M059J (cell line): ENCODE measurements around the gene CCDC88C. TPM values are rescaled to one million over a fixed set of nuclear protein-coding genes. Genes with fewer than 3 reads are reported as not detected.

Experiments used
- DNase-seq: peaks from one replicate; pipeline ENCODE4 v3.0.0-alpha.2; 2012; ENCODE audit warnings: low read depth
- total RNA-seq: library from RNA; depleted of rRNA; stranded (reverse); fragments of >200 nt; shearing (Covaris generic); gene quantifications from 2 replicates; pipeline ENCODE4 v1.2.3, GENCODE V29; 2014

Gene CCDC88C
- total RNA-seq, 1 experiment from 2014 or later, result 1.6 TPM

DNA sequence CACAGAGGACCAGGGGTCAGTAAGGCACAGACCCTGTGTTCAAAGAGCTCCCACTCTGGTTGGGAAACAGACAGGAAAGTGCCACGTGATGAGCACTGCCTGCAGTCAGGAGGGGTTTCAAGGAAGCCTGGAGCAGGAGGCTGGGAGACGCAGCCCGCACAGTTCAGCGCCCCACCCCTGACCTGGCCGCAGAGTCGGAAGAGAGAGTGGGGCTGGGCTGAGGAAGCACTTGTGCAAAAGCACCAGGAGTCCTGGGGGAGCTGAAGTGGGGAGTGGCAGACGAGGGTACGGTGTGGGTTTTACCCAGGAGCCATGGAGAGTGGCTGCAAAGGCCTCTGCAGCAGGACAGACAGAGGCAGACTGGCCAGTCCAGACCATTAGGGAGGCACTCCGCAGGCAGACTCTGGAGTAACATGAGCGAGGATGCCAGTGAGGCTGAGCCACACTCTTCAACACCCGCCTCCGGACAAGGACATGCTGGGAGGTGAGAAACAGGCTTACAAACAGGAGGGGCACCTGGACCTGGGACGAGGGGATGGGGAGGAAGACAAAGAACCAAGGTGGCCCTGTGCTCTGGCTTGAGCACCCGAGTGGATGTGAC, 87.4 kb downstream of the CCDC88C start:
- no peak for DNase-seq

DNA sequence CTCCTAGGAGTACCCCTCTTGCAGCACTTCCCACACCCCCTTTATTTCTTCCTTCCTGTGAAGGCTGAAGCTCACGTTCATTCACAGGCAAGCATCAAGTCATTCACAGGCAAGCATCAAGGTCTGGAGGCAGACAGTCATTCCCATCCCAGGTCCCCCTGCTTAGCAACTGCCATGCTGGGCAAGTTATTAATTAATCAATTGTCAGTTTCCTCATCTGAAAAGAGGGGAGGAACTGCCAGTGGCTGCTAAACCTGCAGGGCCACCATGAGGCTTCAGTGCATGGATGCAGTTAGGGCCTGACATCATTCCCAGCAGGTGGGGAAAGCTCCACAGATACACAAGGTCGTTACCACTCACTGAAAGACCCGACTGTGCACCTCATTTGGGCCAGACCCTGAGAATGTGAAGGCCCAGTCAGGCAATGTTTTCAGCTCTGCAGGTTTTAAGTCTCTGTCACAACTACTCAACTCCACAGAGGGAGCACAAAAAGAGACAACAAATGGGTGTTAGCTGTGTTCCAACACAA, 88.1 kb downstream of the CCDC88C start:
- no peak for DNase-seq

DNA sequence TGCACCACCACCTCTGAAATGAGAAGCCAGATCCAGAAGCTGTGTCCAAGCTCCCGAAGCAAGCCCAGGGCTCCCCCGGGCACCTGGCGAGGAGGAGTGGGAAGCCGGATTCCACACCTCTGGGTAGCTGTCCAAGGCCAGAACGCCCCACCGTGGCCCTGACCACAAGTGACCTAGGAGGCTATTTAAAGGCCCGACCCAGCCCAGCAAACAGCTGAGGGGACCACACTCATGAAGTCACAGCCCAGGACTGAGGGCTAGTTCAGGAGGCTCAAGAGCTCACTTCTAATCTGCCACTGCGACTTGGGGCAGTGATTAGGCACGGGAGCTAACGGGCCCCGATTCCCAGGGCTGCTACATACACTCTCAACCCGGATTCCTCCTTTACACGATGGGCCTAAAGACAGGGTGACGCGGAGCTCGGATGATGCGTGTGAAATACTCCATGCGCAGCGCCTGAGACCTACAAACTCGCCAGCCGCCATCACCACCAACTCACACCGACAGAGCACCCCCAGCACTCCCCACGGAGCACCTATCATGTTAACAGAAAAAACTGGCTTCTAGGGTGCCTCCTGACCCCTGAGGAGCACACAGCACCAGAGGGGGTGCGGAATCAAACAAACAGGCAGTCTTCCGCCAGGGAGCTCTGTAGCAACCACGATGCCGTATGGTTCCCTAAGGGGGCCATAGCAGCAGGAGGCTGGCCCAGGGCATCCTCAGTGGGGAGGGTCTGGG, 89.1 kb downstream of the CCDC88C start:
- DNase-seq, result no peak

GRCh38 chr14:91327661-91328312, 89.8 kb downstream of the CCDC88C start:
- DNase-seq, result no peak

GRCh38 chr14:91327250-91327595, 90.4 kb downstream of the CCDC88C start:
- DNase-seq, result no peak

DNA sequence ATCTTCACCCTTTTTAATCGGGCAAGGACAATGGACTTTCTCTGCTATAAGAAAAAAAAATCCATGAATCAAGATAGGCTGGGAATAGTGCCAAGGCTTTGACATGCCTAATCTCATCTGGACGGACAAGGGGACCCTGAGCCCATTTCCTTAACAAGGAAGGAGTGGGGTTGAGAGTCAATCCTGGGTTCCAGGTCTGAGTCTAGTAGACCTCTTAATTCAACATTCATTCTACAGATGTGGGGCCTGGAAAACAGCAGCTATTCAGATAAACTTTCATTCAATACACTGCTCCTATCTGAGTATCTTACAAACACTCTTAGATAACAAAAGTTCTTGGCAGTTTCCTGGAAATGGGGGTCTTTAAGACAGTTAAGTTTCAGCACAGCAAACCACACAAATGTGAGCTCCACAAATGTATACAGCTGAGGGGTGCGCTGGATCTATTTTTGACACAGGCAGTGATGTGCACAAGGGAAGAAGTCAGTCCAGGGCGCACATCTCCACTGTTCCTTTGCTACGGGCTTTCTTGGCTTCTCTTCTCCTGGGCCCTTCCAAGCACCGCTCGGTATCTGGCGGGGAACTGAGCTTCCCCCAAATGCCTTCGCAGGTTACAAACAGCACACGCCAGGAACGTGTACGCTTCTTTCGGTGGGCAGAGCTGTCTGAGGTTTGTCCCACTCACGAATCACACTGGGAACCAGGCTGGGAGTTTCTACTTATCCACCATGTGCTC, 90.9 kb downstream of the CCDC88C start:
- no peak for DNase-seq

- no peak for DNase-seq
Measured at GRCh38 chr14:91324606-91325575, 92.7 kb downstream of the CCDC88C start.

- DNase-seq, result peak; percentile 58
Measured at GRCh38 chr14:91323671-91324605, 93.7 kb downstream of the CCDC88C start.

DNA sequence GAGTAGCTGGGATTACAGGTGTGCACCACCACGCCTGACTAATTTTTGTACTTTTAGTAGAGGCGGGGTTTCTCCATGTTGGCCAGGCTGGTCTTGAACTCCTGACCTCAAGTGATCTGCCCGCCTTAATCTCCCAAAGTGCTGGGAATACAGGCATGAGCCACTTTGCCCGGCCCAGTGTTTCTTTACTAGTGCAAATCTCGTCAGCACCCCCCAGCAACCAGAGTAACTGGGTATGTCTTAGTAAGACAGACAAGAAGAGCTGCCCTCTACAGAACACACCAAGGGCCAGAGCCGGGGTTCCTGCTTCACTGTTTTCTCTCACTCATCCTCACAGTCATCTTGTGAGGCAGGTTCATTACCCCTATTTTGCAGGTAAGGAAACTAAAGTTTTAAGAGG, 94.6 kb downstream of the CCDC88C start:
- DNase-seq, result no peak

GRCh38 chr14:91322623-91323022, 95.0 kb downstream of the CCDC88C start:
- no peak for DNase-seq

DNA sequence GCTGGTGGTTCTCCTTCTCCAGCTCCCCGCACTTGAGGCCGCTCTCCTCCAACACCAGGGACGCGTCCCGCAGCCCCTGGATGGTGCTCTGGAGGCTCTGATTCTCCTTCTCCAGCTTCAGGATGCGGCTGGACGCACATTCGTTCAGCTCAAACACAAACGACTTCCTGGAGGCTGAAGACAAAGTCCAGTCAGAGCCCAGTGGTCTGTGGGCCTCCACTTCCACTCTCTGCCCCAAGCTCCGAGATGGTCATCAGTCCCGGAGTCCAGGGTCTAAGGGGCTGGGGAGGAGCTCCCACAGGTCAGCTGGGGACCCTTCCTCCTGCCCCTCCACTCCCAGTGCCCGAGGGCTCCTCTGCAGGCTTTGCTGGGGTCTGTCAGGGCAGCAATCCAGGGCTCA, 96.5 kb downstream of the CCDC88C start:
- no peak for DNase-seq

- DNase-seq, result no peak
Measured at GRCh38 chr14:91320266-91320665, 97.4 kb downstream of the CCDC88C start.

DNA sequence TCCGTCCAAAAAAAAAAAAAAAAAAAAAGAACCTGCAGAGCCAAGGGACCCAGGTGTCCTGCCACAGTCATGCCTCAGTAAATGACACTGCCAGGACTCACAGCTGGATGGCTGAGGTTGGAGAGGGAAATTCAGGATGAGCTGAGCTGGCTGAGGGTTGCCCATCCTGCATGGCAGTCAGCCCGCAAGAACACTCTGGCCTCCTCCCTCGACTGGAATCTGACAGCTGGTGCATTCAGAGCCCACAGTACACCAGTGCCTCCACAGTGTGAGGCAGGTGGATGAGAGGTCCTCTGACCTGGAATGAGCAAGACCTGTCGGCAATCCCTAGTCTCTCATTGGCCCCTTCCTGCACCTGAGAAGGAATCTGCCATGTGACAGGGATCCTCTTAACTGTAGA, 98.7 kb downstream of the CCDC88C start:
- no peak for DNase-seq

DNA sequence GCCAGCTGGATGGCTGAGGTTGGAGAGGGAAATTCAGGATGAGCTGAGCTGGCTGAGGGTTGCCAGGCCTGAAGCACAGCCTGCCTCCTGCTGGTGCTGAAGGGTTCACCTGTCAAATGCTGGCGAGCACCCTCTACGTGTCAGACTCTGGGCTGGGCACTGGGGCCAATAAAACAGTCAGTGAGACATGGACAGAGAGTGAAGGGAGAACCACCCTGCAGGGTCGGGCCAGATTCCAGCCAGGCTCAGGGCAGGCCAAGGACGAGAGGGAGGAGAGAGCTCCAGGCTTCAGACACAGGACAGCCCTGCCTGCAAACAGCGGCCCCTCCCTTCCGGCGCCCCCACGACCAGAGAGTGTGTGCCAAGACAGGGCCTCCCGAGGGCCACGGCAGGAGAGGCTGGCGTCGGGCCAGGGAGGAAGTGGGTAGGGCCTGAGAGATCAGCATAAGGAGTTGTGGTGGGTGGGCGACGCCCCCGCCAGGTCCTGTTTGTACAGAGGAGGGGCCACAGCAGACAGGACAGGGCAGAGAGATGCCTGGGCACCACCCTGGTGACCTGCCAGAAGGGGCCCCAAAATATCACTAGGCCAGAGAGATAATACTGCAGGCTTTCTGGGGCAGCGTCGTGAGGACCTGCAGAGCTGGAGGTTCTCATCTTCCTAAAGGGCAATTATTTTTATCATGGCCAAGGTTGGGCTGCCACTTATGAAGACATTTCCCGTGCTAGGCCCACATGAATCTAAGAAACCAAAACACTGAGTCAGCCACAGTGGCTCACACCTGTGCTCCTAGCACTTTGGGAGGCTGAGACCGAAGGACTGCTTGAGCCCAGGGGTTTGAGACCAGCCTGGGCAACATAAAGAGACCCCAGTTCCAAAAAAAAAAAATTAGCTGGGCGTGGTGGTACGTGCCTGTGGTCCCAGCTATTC, 100.0 kb downstream of the CCDC88C start:
- peak; percentile 18 for DNase-seq

DNA sequence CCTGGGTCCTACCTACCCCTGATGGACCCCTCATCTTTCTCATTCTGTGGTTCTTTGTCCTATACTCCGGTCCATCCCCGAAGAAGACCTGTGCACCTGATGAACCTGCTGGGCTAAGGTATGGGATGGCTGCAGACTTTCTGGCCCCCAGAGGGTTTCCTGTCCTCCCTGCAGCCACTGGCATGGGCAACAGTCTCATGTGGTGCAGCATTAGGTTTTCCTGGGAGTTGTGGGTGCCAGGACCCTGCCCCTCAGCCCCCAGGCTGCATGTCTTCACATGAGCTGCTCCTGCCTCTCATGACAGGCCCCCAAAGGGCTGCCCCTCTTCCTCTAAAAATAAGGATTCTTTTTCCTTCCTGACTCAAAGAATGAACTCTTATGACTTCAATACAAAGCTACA, 100.9 kb downstream of the CCDC88C start:
- DNase-seq, result no peak

- peak; percentile 17 for DNase-seq
Measured at GRCh38 chr14:91315844-91316267, 101.8 kb downstream of the CCDC88C start.

GRCh38 chr14:91313852-91314251, 103.8 kb downstream of the CCDC88C start:
- no peak for DNase-seq

DNA sequence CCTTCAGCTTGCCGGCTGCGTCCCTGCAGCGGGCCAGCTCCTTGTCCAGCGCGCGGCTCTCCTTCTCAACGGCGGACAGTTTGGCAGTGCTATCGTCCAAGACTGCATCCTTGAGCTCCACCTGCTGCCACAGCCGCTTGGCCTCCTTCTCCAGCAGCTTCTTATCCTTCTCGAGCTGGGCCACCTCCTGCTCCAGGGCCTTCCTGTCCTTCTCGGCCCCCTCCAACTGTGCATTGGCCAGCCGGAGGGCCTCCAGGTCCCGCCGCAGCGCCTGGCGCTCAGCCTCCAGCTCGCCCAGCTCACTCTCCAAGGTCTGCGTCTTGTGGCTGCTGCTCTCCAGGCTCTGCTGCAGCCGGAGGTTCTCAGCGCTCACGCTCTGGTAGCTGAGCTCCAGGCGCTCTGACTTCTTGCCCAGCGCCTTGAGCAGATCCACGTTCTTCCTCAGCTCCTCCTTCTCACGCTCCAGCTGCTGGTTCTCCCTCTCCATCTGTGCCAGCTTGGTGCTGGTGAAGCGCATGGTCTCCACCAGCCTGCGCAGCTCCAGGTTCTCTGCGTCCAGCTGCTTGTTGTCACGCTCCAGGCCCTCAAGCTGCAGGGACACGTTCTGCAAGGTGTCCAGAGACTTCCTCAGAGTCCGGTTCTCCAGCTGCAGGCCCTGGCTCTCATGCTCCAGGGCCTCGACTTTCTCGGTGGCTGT, 104.3 kb downstream of the CCDC88C start:
- DNase-seq, result no peak
